C4-2B (cell line): ENCODE data around the gene APPL2.

Source experiments
- ZFX ChIP-seq: fragments of 450-650 bp; IDR thresholded peaks from 2 replicates; pipeline ENCODE4 v1.6.1; 2017
- TF ChIP-seq, protein P1 (sequence below): fragments of 450-650 bp; conservative IDR thresholded peaks from 2 replicates; pipeline ENCODE4 v1.5.1; 2017; ENCODE audit warnings: mild to moderate bottlenecking

DNA sequence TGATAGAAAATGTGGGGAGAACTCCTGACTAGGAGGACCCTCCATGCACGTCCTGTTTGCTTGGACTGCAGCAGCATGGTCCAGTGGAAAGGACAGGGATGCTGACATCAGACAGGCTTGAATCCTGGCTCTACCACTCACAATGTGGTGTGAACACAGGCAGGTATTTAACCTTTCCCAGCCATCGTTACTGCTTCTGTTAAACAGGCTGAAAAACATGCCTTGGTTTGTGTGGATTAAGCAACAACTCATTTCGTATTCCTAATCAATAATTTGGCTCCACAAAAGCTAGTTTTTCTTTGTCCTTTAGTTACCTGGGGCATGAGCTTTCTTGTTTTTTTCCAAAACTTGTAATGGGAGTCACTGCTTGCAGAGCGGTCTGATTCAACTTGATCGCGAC is 41.0 kb downstream of the APPL2 start:
- TF ChIP-seq, protein P1, sequence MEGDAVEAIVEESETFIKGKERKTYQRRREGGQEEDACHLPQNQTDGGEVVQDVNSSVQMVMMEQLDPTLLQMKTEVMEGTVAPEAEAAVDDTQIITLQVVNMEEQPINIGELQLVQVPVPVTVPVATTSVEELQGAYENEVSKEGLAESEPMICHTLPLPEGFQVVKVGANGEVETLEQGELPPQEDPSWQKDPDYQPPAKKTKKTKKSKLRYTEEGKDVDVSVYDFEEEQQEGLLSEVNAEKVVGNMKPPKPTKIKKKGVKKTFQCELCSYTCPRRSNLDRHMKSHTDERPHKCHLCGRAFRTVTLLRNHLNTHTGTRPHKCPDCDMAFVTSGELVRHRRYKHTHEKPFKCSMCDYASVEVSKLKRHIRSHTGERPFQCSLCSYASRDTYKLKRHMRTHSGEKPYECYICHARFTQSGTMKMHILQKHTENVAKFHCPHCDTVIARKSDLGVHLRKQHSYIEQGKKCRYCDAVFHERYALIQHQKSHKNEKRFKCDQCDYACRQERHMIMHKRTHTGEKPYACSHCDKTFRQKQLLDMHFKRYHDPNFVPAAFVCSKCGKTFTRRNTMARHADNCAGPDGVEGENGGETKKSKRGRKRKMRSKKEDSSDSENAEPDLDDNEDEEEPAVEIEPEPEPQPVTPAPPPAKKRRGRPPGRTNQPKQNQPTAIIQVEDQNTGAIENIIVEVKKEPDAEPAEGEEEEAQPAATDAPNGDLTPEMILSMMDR = no peak
- TF ChIP-seq ZFX = no peak
